Stomach (tissue), 9 donors: Measurements from ENCODE around the gene DFFA. TPM values are rescaled to one million over a fixed set of nuclear protein-coding genes. Genes with fewer than 3 reads are reported as not detected.

Source experiments
- DNase-seq, 2 donors: peaks; one replicate each; pipeline versions ENCODE4 v3.0.0 to v3.0.0-alpha.2; 2013 to 2019
- H3K27ac ChIP-seq, 5 donors: fragments of 200-600 bp in 4 of 5; sonication (generic) in 4 of 5; one replicate each; pipeline ENCODE4 v1.5.1; 2013 to 2019; ENCODE audit warnings: mild to moderate bottlenecking in 1 of 5, moderate library complexity in 1 of 5
- H3K27me3 ChIP-seq, 3 donors: fragments of 200-600 bp; sonication (generic); one replicate each; pipeline ENCODE4 v1.5.1; 2017 to 2019; ENCODE audit warnings: mixed run types in 1 of 3
- H3K36me3 ChIP-seq, 4 donors: fragments of 200-600 bp; sonication (generic); 1 replicate in 3 of 4; 2 replicates in 1 of 4; pipeline ENCODE4 v1.5.1; 2016 to 2019
- H3K4me1 ChIP-seq, 4 donors: fragments of 200-600 bp; sonication (generic); one replicate each; pipeline ENCODE4 v1.5.1; 2016 to 2019
- H3K4me3 ChIP-seq, 4 donors: fragments of 200-600 bp; sonication (generic) in 3 of 4; one replicate each; pipeline ENCODE4 v1.5.1; 2016 to 2019; ENCODE audit warnings: mild to moderate bottlenecking in 1 of 4
- H3K9me3 ChIP-seq, 4 donors: fragments of 200-600 bp; sonication (generic); one replicate each; pipeline ENCODE4 v1.5.1; 2016 to 2019
- CTCF ChIP-seq, 7 experiments: fragments of 450-650 bp in 4 of 7; fragments of 200-600 bp in 3 of 7; sonication (generic) in 3 of 7; IDR thresholded peaks; one replicate each; pipeline ENCODE4 v1.5.1; 2016 to 2019; ENCODE audit warnings: antibody characterized with exemption in 7 of 7, control low read depth in 2 of 7, mild to moderate bottlenecking in 1 of 7
- EP300 ChIP-seq: sonication (generic); formaldehyde crosslinking; IDR thresholded peaks from one replicate; pipeline ENCODE4 v1.6.1; 2017; ENCODE audit warnings: antibody characterized with exemption
- POLR2A ChIP-seq, 4 donors: fragments of 450-650 bp; IDR thresholded peaks; one replicate each; pipeline ENCODE4 v1.6.1; 2016; ENCODE audit warnings: antibody characterized with exemption in 4 of 4, control low read depth in 2 of 4, mild to moderate bottlenecking in 1 of 4, moderate library complexity in 1 of 4
- POLR2AphosphoS5 ChIP-seq, 3 donors: sonication (generic); formaldehyde crosslinking; IDR thresholded peaks; one replicate each; pipeline ENCODE4 v1.6.1; 2016; ENCODE audit warnings: antibody characterized with exemption in 3 of 3
- WGBS, 5 donors: extraction: QIAGEN DNeasy Blood & Tissue Kit in 3 of 5; methylation state at CpG; one replicate each; pipeline versions ENCODE4 v1.1.5 to v1.1.7; 2013 to 2018; 5-methylcytosine and 5-hydroxymethylcytosine counted together
- intact Hi-C: fragments of 100-400 bp; cut with DNase I; formaldehyde crosslinking; loops from one replicate; pipeline ENCODE4 v1.15.1; 2023; ENCODE audit warnings: low total_unique reads
- polyA plus RNA-seq, 3 donors: library from polyadenylated mRNA; stranded (reverse); fragments of 200-250 nt; gene quantifications; one replicate each; pipeline ENCODE4 v1.2.3, GENCODE V29; 2013
- total RNA-seq, 5 donors: library from RNA; depleted of rRNA; stranded (reverse); fragments of >200 nt; gene quantifications; one replicate each; pipeline versions ENCODE4 v1.1.0 to v1.2.3, GENCODE V29; 2014 to 2016
- donor health status: healthy with polysubstance abuse.
- donor health status: Bipolar disorder and iron deficiency.
- donor health status: healthy.

DFFA gene
- total and polyA plus RNA-seq, 8 donors = 10.7 to 22.2 (median 13.0) TPM

- intact Hi-C loops = loop anchor here (10.0 kb wide), 1 partner anchor 61 kb away; no protein-coding TSS in a partner anchor
- H3K9me3 ChIP-seq = no peaks in the 10 kb centered on the region
- 80 to 91% (median 89%) methylated on average over 11 of the region's 11 CpGs for WGBS, 5 donors
- H3K4me1 ChIP-seq = peaks cover 13 to 35% (median 28%) of the 10 kb centered on the region in 4 donors
- H3K36me3 ChIP-seq = peaks cover 0 to 5% (median 3%) of the 10 kb centered on the region in 4 donors
- DNase-seq = no peak
- no peak overlapping the region for H3K4me3 ChIP-seq
- no peaks in the 10 kb centered on the region for H3K27me3 ChIP-seq
- no peak overlapping the region for H3K27ac ChIP-seq
- TF ChIP-seq POLR2A (IDR thresholded peaks at IDR 0.05) (no peak), POLR2AphosphoS5 (IDR thresholded peaks at IDR 0.05) (no peak), EP300 (no peak), CTCF (IDR thresholded peaks at IDR 0.05) (no peak)
Observed at GRCh38 chr1:10433790-10434189, 38.5 kb downstream of the DFFA start.

GRCh38 chr1:10432910-10433700, 39.2 kb downstream of the DFFA start:
- Histone ChIP-seq H3K9me3 (no peaks in the 10 kb centered on the region), H3K27ac (no peak overlapping the region), H3K36me3 (peaks cover 0 to 5% (median 3%) of the 10 kb centered on the region in 4 donors), H3K4me1 (peaks cover 13 to 36% (median 28%) of the 10 kb centered on the region in 4 donors), H3K27me3 (no peaks in the 10 kb centered on the region), H3K4me3 (no peak overlapping the region)
- peak in 1 of 2 donors; percentile 17 for DNase-seq
- TF ChIP-seq CTCF (IDR thresholded peaks at IDR 0.05) = no peak
- TF ChIP-seq POLR2AphosphoS5 (IDR thresholded peaks at IDR 0.05) = no peak
- no peak for TF ChIP-seq POLR2A (IDR thresholded peaks at IDR 0.05)
- WGBS, 5 donors = 63 to 74% (median 71%) methylated on average over 14 of the region's 14 CpGs
- intact Hi-C loops = loop anchor here (10.0 kb wide), 1 partner anchor 62 kb away; no protein-coding TSS in a partner anchor

- Histone ChIP-seq H3K9me3 (no peaks in the 10 kb centered on the region), H3K4me1 (peaks cover 13 to 41% (median 27%) of the 10 kb centered on the region in 4 donors), H3K27ac (peak overlapping the region in 4 of 5 donors; percentile 70 to 85 (median 81)), H3K4me3 (peak overlapping the region; percentile 76 to 92 (median 86)), H3K36me3 (peaks cover 0 to 5% (median 3%) of the 10 kb centered on the region in 4 donors), H3K27me3 (no peaks in the 10 kb centered on the region)
- WGBS, 5 donors = 19 to 25% (median 20%) methylated on average over 28 to 30 of the region's 30 CpGs
- intact Hi-C loops = loop anchor here (10.0 kb wide), 1 partner anchor 64 kb away; no protein-coding TSS in a partner anchor
- DNase-seq = no peak
- TF ChIP-seq POLR2AphosphoS5 (IDR thresholded peaks at IDR 0.05) (no peak), POLR2A (IDR thresholded peaks at IDR 0.05) (no peak), EP300 (no peak), CTCF (IDR thresholded peaks at IDR 0.05) (no peak)
Observed at GRCh38 chr1:10431070-10431730, 41.1 kb downstream of the DFFA start.

GRCh38 chr1:10430216-10431069, 41.9 kb downstream of the DFFA start, which contains the start of gene CENPS:
Gene CENPS, plus strand, starts transcription at chr1:10430433. Its CDS starts 85 bp downstream, at chr1:10430518.
- Histone ChIP-seq H3K9me3 (no peaks in the 10 kb centered on the region), H3K27me3 (no peaks in the 10 kb centered on the region), H3K4me1 (peaks cover 13 to 41% (median 27%) of the 10 kb centered on the region in 4 donors), H3K4me3 (peak within 1 kb of the TSS; percentile 76 to 92 (median 86)), H3K36me3 (peaks cover 0 to 5% (median 3%) of the 10 kb centered on the region in 4 donors), H3K27ac (peak within 1 kb of the TSS; percentile 70 to 85 (median 80))
- WGBS, 5 donors = 0% methylated on average over 35 to 95 of the region's 95 CpGs
- TF ChIP-seq POLR2A (IDR thresholded peaks at IDR 0.05) (peak in 1 of 4 donors; percentile 9), EP300 (no peak), POLR2AphosphoS5 (IDR thresholded peaks at IDR 0.05) (peak in 2 of 3 donors; percentile 43 to 65), CTCF (IDR thresholded peaks at IDR 0.05) (peak in 6 of 7 experiments; percentile 67 to 99 (median 94))
- peak; percentile 95 to 96 for DNase-seq
- intact Hi-C loops = loop anchor here (10.0 kb wide), 1 partner anchor 64 kb away; no protein-coding TSS in a partner anchor
